GM12878 (cell line): ENCODE measurements around the gene COL7A1. TPM values are rescaled to one million over a fixed set of nuclear protein-coding genes. Genes with fewer than 3 reads are reported as not detected.

ENCODE experiments used
- ATAC-seq: fragments of 200-7000 bp; cut with Tn5 transposase; 3 replicates; pipeline ENCODE4 v1.9.1; 2020; ENCODE audit warnings: mild to moderate bottlenecking, moderate library complexity
- BruUV-seq: library from RNA; stranded (reverse); fragments of 400-500 nt; replicated peaks from 2 replicates; lab custom pipeline; 2021; lab: Mats Ljungman, UMichigan
- CTCF ChIA-PET: fragments of 300-600 bp; sonication (Branson Sonifier 250); formaldehyde crosslinking; extraction: SDS; loops from one replicate; lab custom pipeline; 2021; ENCODE audit warnings: inconsistent platforms; lab: Yijun Ruan, JAX
- POLR2A ChIA-PET: fragments of 350-600 bp; formaldehyde crosslinking; extraction: SDS; loops from one replicate; lab custom pipeline; 2021; ENCODE audit warnings: inconsistent platforms; lab: Charles Lee
- RAD21 ChIA-PET: fragments of 300-600 bp; sonication (Branson Sonifier 250); formaldehyde crosslinking; loops from one replicate; lab custom pipeline; 2023; ENCODE audit warnings: antibody characterized with exemption; ENCODE audit not compliant: unreplicated experiment; lab: Charles Lee
- SMC1A ChIA-PET: fragments of 300-600 bp; sonication (Branson Sonifier 250); formaldehyde crosslinking; loops from one replicate; lab custom pipeline; 2023; ENCODE audit not compliant: unreplicated experiment, uncharacterized antibody; lab: Charles Lee
- DNase-seq: peaks from one replicate; pipeline ENCODE4 v3.0.0-alpha.2; 2011; ENCODE audit warnings: low read depth, low spot score
- FAIRE-seq: peaks from 3 replicates; lab custom pipeline; 2011; peaks lifted over from hg19 to GRCh38; lab: Jason Lieb, UNC
- H2AFZ ChIP-seq: 2 replicates; pipeline ENCODE4 v1.6.0; 2011; ENCODE audit warnings: low read depth, low read length, control low read depth; ENCODE audit not compliant: control insufficient read depth
- H3K27ac ChIP-seq: 2 replicates; pipeline ENCODE4 v1.5.1; 2011; ENCODE audit warnings: control low read depth; ENCODE audit not compliant: control insufficient read depth, insufficient read depth
- H3K27me3 ChIP-seq, 2 experiments: replicated peaks in 1 of 2; 2 replicates each; pipeline versions ENCODE4 v1.6.0 to v1.6.1; 2011; ENCODE audit warnings: low read length in 1 of 2; ENCODE audit not compliant: control insufficient read depth in 2 of 2, insufficient read depth in 2 of 2
- H3K36me3 ChIP-seq, 2 experiments: 2 replicates each; pipeline ENCODE4 v1.5.1; 2011; ENCODE audit warnings: low read length in 1 of 2; ENCODE audit not compliant: control insufficient read depth in 2 of 2, insufficient read depth in 2 of 2
- H3K4me1 ChIP-seq: 2 replicates; pipeline ENCODE4 v1.6.1; 2011; ENCODE audit warnings: mild to moderate bottlenecking, low read length, moderate library complexity, mixed read lengths; ENCODE audit not compliant: control insufficient read depth, insufficient read depth
- H3K4me2 ChIP-seq: 2 replicates; pipeline ENCODE4 v1.6.0; 2011; ENCODE audit warnings: control low read depth; ENCODE audit not compliant: control insufficient read depth, insufficient read depth
- H3K4me3 ChIP-seq: fragments of 200-600 bp; sonication (generic); 2 replicates; pipeline ENCODE4 v1.5.1; 2016
- H3K79me2 ChIP-seq: 2 replicates; pipeline ENCODE4 v1.6.0; 2011; ENCODE audit warnings: low read length; ENCODE audit not compliant: control insufficient read depth, insufficient read depth
- H3K9ac ChIP-seq: 2 replicates; pipeline ENCODE4 v1.8.0; 2011; ENCODE audit warnings: low read length, control low read depth, mixed read lengths; ENCODE audit not compliant: control insufficient read depth, insufficient read depth
- H3K9me3 ChIP-seq: replicated peaks from 3 replicates; pipeline ENCODE4 v1.5.1; 2011; ENCODE audit warnings: mild to moderate bottlenecking, low read length; ENCODE audit not compliant: control insufficient read depth, insufficient read depth
- H4K20me1 ChIP-seq: 2 replicates; pipeline ENCODE4 v1.6.0; 2011; ENCODE audit not compliant: control insufficient read depth, insufficient read depth
- MAX ChIP-seq: IDR thresholded peaks from 2 replicates; pipeline ENCODE4 v1.6.1; 2012; ENCODE audit warnings: low read depth, low read length, improper control_type of control experiment
- MYB ChIP-seq: fragments of 150-350 bp; IDR thresholded peaks from 2 replicates; pipeline ENCODE4 v1.6.1; 2014; ENCODE audit warnings: mild to moderate bottlenecking, low read depth, low read length, borderline replicate concordance
- PBX3 ChIP-seq: IDR thresholded peaks from 2 replicates; pipeline ENCODE4 v1.6.1; 2011; ENCODE audit warnings: mild to moderate bottlenecking, low read depth, low read length, moderate library complexity; ENCODE audit not compliant: insufficient replicate concordance
- REST ChIP-seq: IDR thresholded peaks from 2 replicates; pipeline ENCODE4 v1.6.1; 2012; ENCODE audit warnings: mild to moderate bottlenecking, low read depth, low read length
- RFX5 ChIP-seq: IDR thresholded peaks from 2 replicates; pipeline ENCODE4 v1.6.1; 2011; ENCODE audit warnings: low read depth, low read length, improper control_type of control experiment
- WGBS: methylation state at CpG from one replicate; pipeline ENCODE4 v1.1.6; 2016; ENCODE audit warnings: low lambda C conversion rate; ENCODE audit not compliant: insufficient replicate concordance, insufficient coverage; ENCODE audit errors: missing lambda C conversion rate; 5-methylcytosine and 5-hydroxymethylcytosine counted together
- in situ Hi-C: fragments of 300-500 bp; cut with MboI; formaldehyde crosslinking; loops from 9 replicates; pipeline ENCODE4 v1.14.3; 2018; ENCODE audit warnings: mixed read lengths
- intact Hi-C: fragments of 100-400 bp; cut with micrococcal nuclease; formaldehyde crosslinking; loops from one replicate; pipeline ENCODE4 v1.14.2; 2022; ENCODE audit not compliant: unreplicated experiment
- polyA plus RNA-seq, 11 experiments: library from polyadenylated mRNA; depleted of rRNA in 4 of 11; unstranded in 6 of 11; stranded (reverse) in 5 of 11; fragments of >200 nt; fragmentation: Nextera tagmentation in 4 of 11; fragmentation: Illumina TruSeq in 1 of 11; extraction: Ambion mirVana in 4 of 11; extraction: Trizol in 1 of 11; gene quantifications; 1 replicate in 1 of 11; 2 replicates in 10 of 11; pipeline versions ENCODE4 v1.2.1 to v1.2.3, GENCODE V29; 2011 to 2016; ENCODE audit warnings: inconsistent platforms in 2 of 11, missing spikeins in 2 of 11, low read depth in 1 of 11
- total RNA-seq, 4 experiments: library from RNA; depleted of rRNA in 3 of 4; stranded (reverse); fragments of >200 nt in 3 of 4; fragmentation: Illumina TruSeq in 1 of 4; extraction: Trizol in 1 of 4; gene quantifications; 2 replicates each; pipeline versions ENCODE4 v1.2.1 to v1.2.3, GENCODE V29; 2013 to 2021

Gene COL7A1
- total and polyA plus RNA-seq, 10 of the 15 experiments (the other 5 are each of a cell fraction or from before 2014, with no cell fraction given) = 0.01 to 1.9 (median 0.29) TPM; not detected in 1

GRCh38 chr3:48572517-48572916 is 22.6 kb downstream of the COL7A1 start (continued):
- no peak for TF ChIP-seq REST

- Histone ChIP-seq H3K9me3 (no peaks in the 10 kb centered on the region), H4K20me1 (no peaks in the 10 kb centered on the region), H3K79me2 (no peaks in the 10 kb centered on the region), H3K4me2 (no peak overlapping the region), H3K4me1 (no peaks in the 10 kb centered on the region), H3K36me3 (no peaks in the 10 kb centered on the region), H3K9ac (no peak overlapping the region), H3K4me3 (no peak overlapping the region), H2AFZ (no peak overlapping the region), H3K27ac (no peak overlapping the region), H3K27me3 (no peaks in the 10 kb centered on the region)
- POLR2A ChIA-PET = no interaction called here
- in situ Hi-C loops (no loop called here), intact Hi-C loops (no loop called here)
- DNase-seq = no peak
- no peak for FAIRE-seq
- ATAC-seq = no peak
- SMC1A ChIA-PET = no interaction called here
- no TSS peak for BruUV-seq
- CTCF ChIA-PET = interaction anchor here (0.6 to 1.3 kb wide), 3 partner anchors 98 to 458 kb away, joined by 3 read pairs; partner anchors contain the start of gene IMPDH2
- 39% methylated on average over 12 of the region's 12 CpGs for whole genome bisulfite sequencing
- RAD21 ChIA-PET = no interaction called here
- TF ChIP-seq MYB (no peak), RFX5 (no peak), MAX (no peak), PBX3 (no peak)
Observed at GRCh38 chr3:48571938-48572337, 23.2 kb downstream of the COL7A1 start.
